NCI-H82 treated with DMSO at 0.1 percent for 48 hours (cell line): ENCODE results near the gene SH3RF3.

ENCODE experiments used
- DNase-seq: peaks from one replicate; lab custom pipeline; 2025; ENCODE audit not compliant: unreplicated experiment; lab: John Stamatoyannopoulos, UW

The SH3RF3 gene

GRCh38 chr2:109199790-109200189, 70.8 kb downstream of the SH3RF3 start:
- no peak for DNase-seq

DNA sequence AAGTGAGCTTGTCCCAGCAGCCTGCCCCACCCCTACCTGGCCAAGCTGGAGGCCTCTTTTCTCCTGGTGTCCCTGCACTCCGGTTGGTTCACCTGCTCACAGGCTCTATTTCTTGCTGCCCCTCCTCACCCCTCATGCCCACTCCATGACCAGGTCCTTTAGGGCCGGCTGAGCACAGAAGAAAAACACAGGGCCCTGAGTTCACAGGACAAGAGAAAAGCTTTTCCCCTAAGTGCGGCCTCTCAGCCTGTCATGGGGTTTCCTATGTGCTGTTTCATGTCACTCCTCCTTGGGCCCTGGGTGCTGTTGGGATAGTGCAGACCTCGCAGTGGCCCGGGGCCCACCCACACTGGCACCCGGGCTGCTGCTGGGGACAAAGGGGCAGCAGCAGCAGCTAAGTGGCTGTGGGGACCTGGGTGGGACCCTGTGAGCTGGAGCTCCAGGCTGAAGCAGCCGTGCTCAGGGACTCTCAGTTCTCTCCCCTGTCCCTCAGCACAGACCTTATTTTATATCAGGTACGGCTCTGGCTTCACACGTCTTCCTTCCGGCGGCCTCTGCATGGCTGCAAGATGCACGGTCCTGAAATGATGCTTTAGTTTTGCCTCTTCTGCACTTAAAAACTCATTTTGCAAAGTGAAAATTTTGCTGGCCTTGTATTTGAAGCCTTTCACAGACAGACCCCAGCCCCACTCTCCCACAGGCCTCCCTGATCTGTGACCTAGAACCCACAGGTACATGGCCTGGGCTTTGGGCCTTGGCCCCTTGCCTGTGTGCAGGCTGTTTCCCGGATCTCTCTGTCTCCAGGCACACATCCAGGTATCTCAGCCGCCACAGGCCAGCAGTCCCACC, 71.8 kb downstream of the SH3RF3 start:
- DNase-seq: no peak

GRCh38 chr2:109201465-109202327, 72.7 kb downstream of the SH3RF3 start:
- no peak for DNase-seq

DNA sequence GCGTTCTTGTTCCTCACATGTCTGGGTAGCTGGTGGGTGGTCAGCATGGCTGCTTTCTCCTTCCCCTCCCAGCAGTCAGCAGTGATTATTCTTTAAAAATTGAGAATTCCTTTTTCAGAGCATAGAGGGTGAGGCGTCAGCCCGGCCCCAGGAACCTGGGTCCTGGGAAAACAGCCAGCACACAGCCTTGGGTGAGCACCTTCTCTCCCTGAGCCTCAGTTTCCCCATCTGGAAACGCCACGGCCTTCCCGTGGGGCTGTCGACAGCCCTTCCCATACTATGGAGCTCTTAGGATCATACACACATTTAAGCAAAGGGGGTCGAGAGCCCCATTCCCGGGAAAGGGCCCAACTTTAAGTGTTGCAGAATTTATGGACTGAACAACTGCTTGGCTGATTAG, 73.5 kb downstream of the SH3RF3 start:
- no peak for DNase-seq

- no peak for DNase-seq
These were observed 74.4 kb downstream of the SH3RF3 start for GRCh38 chr2:109203246-109204011.

DNA sequence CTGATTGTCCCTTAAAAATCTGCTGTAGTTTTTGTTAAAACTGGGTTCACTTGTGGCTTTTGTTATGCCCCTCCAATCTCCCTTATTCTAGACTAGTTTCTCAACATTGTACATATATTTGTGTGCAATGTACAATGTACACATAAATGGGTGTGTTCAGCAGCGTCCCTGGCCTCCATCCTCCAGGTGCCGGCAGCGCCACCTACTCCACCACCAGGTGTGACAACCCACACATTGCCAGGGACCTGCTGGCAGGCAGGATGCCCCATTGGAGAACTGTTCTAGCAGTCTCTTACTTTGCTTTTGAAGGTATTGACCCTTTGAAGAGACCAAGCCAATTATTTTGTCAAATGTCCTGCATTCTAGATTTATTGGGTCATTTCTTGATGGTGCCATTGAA, 75.4 kb downstream of the SH3RF3 start:
- no peak for DNase-seq

DNA sequence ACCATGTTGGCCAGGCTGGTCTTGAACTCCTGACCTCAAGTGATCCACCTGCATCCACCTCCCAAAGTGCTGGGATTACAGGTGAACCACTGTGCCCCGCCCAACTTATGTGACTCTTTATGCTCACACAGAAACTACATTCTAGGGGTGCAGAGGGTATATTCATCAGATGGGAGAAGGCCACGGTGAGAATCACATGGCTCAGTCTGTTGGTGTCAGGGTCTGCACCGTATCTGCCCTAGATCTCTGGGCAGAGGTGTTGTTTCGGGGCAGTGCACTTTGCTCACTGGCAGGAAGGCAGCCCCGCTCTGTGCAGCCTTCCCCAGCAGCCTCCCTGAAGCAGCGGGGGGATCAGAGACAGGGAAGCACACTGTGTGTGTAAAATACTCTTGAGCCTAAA, 76.4 kb downstream of the SH3RF3 start:
- no peak for DNase-seq

- no peak for DNase-seq
These were observed 77.7 kb downstream of the SH3RF3 start for GRCh38 chr2:109206569-109207146.

GRCh38 chr2:109207176-109207575, 78.2 kb downstream of the SH3RF3 start:
- no peak for DNase-seq

DNA sequence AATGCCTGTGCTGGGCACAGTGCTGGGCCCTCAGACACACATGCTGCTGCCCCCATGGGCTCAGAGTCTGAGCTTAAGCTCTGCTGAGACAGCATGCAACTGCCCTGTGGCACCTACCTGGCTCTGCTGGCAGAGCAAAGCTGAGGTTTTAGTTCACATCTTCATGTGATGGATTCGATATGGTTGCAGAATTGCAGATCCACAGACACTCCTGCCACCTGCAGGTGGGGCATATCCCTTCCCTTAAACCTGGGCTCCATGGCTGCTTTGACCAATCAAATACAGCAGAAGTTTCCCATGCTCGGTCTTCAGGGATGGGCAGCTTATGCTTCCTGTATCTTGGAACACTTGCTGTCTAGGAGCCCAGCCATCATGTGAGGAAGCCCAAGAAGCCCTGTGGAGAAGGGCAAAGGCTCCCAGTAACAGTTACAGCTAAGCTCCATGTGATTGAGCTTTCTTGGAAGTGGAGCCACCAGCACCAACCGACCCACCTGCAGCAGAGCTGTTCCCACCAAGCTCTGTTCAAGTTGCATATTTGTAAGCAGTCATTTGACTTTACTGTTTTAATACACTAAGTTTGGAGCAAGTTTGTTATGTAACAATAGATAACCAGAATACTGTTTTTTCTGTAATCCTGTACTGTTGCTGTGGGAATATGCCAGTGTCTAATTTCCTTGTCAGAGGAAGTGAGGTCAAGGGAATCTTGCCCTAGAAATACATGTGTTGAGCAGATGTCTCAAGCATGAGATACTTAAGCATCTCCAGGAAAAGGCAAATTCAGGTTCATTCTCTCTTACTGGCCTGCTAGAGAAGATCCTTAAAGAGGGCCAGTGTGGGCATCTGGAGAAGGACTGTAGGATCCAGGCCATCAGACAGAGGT, 79.3 kb downstream of the SH3RF3 start:
- no peak for DNase-seq

- no peak for DNase-seq
These were observed 79.9 kb downstream of the SH3RF3 start for GRCh38 chr2:109208951-109209335.

GRCh38 chr2:109209412-109209811, 80.4 kb downstream of the SH3RF3 start:
- DNase-seq: no peak

DNA sequence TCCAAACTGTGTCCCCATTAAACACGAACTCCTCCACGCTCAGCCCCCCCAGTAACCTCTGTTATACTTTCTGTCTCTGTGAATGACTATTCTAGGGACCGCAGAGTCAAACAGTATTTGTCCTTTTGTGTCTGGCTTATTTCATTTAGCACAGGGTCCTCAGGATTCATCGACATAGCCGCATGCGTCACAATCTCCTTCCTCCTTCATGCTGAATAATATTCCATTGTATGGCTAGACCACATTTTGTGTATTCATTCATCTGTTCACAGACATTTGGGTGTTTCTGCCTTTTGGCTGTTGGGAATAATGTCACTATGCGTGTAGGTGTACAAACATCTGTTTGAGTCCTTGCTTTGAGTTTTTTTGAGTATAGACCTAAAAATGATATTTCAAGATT, 80.9 kb downstream of the SH3RF3 start:
- no peak for DNase-seq

GRCh38 chr2:109210431-109211200, 81.6 kb downstream of the SH3RF3 start:
- no peak for DNase-seq

DNA sequence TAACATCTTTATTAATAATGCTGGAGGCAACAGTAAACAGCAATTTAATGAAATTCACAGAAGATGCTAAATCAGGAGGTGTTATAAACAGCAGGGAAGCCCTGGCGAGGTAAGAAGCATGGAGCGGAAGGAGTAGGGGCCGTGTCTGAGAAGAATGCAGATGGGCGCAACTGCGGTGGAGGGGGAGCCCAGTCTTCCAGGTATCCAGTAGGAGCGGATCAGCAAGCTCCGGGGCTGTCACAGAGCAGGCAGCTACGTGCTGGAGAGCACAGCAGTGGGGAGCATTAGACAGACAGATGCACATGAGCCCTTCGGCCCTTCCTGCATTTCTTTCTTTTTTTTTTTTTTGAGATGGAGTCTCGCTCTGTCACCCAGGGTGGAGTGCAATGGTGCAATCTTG, 82.3 kb downstream of the SH3RF3 start:
- no peak for DNase-seq

GRCh38 chr2:109212836-109213563, 84.0 kb downstream of the SH3RF3 start:
- DNase-seq: no peak

- DNase-seq: no peak
These were observed 84.8 kb downstream of the SH3RF3 start for GRCh38 chr2:109213646-109214433.
